GM19043 (cell line): Measurements from ENCODE around the gene PRIM1.

ENCODE experiments used
- ATAC-seq: cut with Tn5 transposase; IDR thresholded peaks from one replicate; pipeline ENCODE4 v1.9.1; 2021; ENCODE audit warnings: low read depth; ENCODE audit not compliant: unreplicated experiment

The PRIM1 gene

DNA sequence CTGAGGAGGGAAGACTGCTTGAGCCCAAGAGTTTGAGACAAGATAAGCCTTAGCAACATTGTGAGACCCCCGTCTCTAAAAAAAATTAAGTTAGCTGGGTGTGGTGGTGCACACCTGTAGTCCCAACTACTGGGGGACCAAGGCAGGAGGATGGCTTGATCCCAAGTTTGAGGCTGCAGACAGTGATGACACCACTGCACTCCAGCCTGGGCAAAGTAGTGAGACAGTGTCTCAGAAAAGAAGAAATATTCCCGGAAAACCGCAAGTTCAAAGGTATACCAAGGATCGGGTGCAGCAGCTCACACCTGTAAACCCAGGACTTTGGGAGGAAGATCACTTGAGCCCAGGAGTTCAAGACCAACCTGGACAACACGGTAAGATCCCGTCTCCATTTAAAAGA is 69.8 kb downstream of the PRIM1 start:
- no peak for ATAC-seq
